GM12878 (cell line): ENCODE data around the gene AP2A2. TPM values are rescaled to one million over a fixed set of nuclear protein-coding genes. Genes with fewer than 3 reads are reported as not detected.
A peak's percentile ranks its signal among the peaks of the same experiment; 100 is the strongest.

ENCODE experiments used
- ATAC-seq: fragments of 200-7000 bp; cut with Tn5 transposase; 3 replicates; pipeline ENCODE4 v1.9.1; 2020; ENCODE audit warnings: mild to moderate bottlenecking, moderate library complexity
- BruUV-seq: library from RNA; stranded (reverse); fragments of 400-500 nt; replicated peaks from 2 replicates; lab custom pipeline; 2021; lab: Mats Ljungman, UMichigan
- CTCF ChIA-PET: fragments of 300-600 bp; sonication (Branson Sonifier 250); formaldehyde crosslinking; extraction: SDS; loops from one replicate; lab custom pipeline; 2021; ENCODE audit warnings: inconsistent platforms; lab: Yijun Ruan, JAX
- POLR2A ChIA-PET: fragments of 350-600 bp; formaldehyde crosslinking; extraction: SDS; loops from one replicate; lab custom pipeline; 2021; ENCODE audit warnings: inconsistent platforms; lab: Charles Lee
- RAD21 ChIA-PET: fragments of 300-600 bp; sonication (Branson Sonifier 250); formaldehyde crosslinking; loops from one replicate; lab custom pipeline; 2023; ENCODE audit warnings: antibody characterized with exemption; ENCODE audit not compliant: unreplicated experiment; lab: Charles Lee
- SMC1A ChIA-PET: fragments of 300-600 bp; sonication (Branson Sonifier 250); formaldehyde crosslinking; loops from one replicate; lab custom pipeline; 2023; ENCODE audit not compliant: unreplicated experiment, uncharacterized antibody; lab: Charles Lee
- DNase-seq: peaks from one replicate; pipeline ENCODE4 v3.0.0-alpha.2; 2011; ENCODE audit warnings: low read depth, low spot score
- FAIRE-seq: peaks from 3 replicates; lab custom pipeline; 2011; peaks lifted over from hg19 to GRCh38; lab: Jason Lieb, UNC
- H2AFZ ChIP-seq: 2 replicates; pipeline ENCODE4 v1.6.0; 2011; ENCODE audit warnings: low read depth, low read length, control low read depth; ENCODE audit not compliant: control insufficient read depth
- H3K27ac ChIP-seq: 2 replicates; pipeline ENCODE4 v1.5.1; 2011; ENCODE audit warnings: control low read depth; ENCODE audit not compliant: control insufficient read depth, insufficient read depth
- H3K27me3 ChIP-seq, 2 experiments: replicated peaks in 1 of 2; 2 replicates each; pipeline versions ENCODE4 v1.6.0 to v1.6.1; 2011; ENCODE audit warnings: low read length in 1 of 2; ENCODE audit not compliant: control insufficient read depth in 2 of 2, insufficient read depth in 2 of 2
- H3K36me3 ChIP-seq, 2 experiments: 2 replicates each; pipeline ENCODE4 v1.5.1; 2011; ENCODE audit warnings: low read length in 1 of 2; ENCODE audit not compliant: control insufficient read depth in 2 of 2, insufficient read depth in 2 of 2
- H3K4me1 ChIP-seq: 2 replicates; pipeline ENCODE4 v1.6.1; 2011; ENCODE audit warnings: mild to moderate bottlenecking, low read length, moderate library complexity, mixed read lengths; ENCODE audit not compliant: control insufficient read depth, insufficient read depth
- H3K4me2 ChIP-seq: 2 replicates; pipeline ENCODE4 v1.6.0; 2011; ENCODE audit warnings: control low read depth; ENCODE audit not compliant: control insufficient read depth, insufficient read depth
- H3K4me3 ChIP-seq: fragments of 200-600 bp; sonication (generic); 2 replicates; pipeline ENCODE4 v1.5.1; 2016
- H3K79me2 ChIP-seq: 2 replicates; pipeline ENCODE4 v1.6.0; 2011; ENCODE audit warnings: low read length; ENCODE audit not compliant: control insufficient read depth, insufficient read depth
- H3K9ac ChIP-seq: 2 replicates; pipeline ENCODE4 v1.8.0; 2011; ENCODE audit warnings: low read length, control low read depth, mixed read lengths; ENCODE audit not compliant: control insufficient read depth, insufficient read depth
- H3K9me3 ChIP-seq: replicated peaks from 3 replicates; pipeline ENCODE4 v1.5.1; 2011; ENCODE audit warnings: mild to moderate bottlenecking, low read length; ENCODE audit not compliant: control insufficient read depth, insufficient read depth
- H4K20me1 ChIP-seq: 2 replicates; pipeline ENCODE4 v1.6.0; 2011; ENCODE audit not compliant: control insufficient read depth, insufficient read depth
- CREB1 ChIP-seq: IDR thresholded peaks from 2 replicates; pipeline ENCODE4 v1.6.1; 2012; ENCODE audit warnings: low read depth, mild to moderate bottlenecking, inconsistent platforms
- DPF2 ChIP-seq: fragments of 450-650 bp; IDR thresholded peaks from 2 replicates; pipeline ENCODE4 v1.6.1; 2017; ENCODE audit warnings: mild to moderate bottlenecking
- EED ChIP-seq: sonication (generic); IDR thresholded peaks from 2 replicates; pipeline ENCODE4 v1.6.1; 2016; ENCODE audit warnings: antibody characterized with exemption, low read depth
- KLF5 ChIP-seq: fragments of 450-650 bp; IDR thresholded peaks from 2 replicates; pipeline ENCODE4 v1.6.1; 2014; ENCODE audit warnings: mild to moderate bottlenecking; ENCODE audit not compliant: partially characterized antibody
- NFIC ChIP-seq: IDR thresholded peaks from 2 replicates; pipeline ENCODE4 v1.6.1; 2012; ENCODE audit warnings: low read depth, mild to moderate bottlenecking, inconsistent platforms, low read length, moderate library complexity
- POLR2A ChIP-seq: IDR thresholded peaks from 2 replicates; pipeline ENCODE4 v1.6.1; 2011; ENCODE audit warnings: low read depth, mild to moderate bottlenecking, low read length
- POLR2AphosphoS2 ChIP-seq: IDR thresholded peaks from 2 replicates; pipeline ENCODE4 v1.6.1; 2011; ENCODE audit warnings: low read depth, mild to moderate bottlenecking, low read length, improper control_type of control experiment, moderate library complexity
- RCOR1 ChIP-seq: conservative IDR thresholded peaks from 2 replicates; pipeline ENCODE4 v1.6.1; 2012; ENCODE audit warnings: low read depth, low read length, improper control_type of control experiment
- TARDBP ChIP-seq: IDR thresholded peaks from 2 replicates; pipeline ENCODE4 v1.6.1; 2016; ENCODE audit warnings: borderline replicate concordance
- YY1 ChIP-seq: IDR thresholded peaks from 2 replicates; pipeline ENCODE4 v1.6.1; 2011; ENCODE audit warnings: low read depth, mild to moderate bottlenecking, low read length
- WGBS: methylation state at CpG from one replicate; pipeline ENCODE4 v1.1.6; 2016; ENCODE audit warnings: low lambda C conversion rate; ENCODE audit not compliant: insufficient replicate concordance, insufficient coverage; ENCODE audit errors: missing lambda C conversion rate; 5-methylcytosine and 5-hydroxymethylcytosine counted together
- in situ Hi-C: fragments of 300-500 bp; cut with MboI; formaldehyde crosslinking; loops from 9 replicates; pipeline ENCODE4 v1.14.3; 2018; ENCODE audit warnings: mixed read lengths
- intact Hi-C: fragments of 100-400 bp; cut with micrococcal nuclease; formaldehyde crosslinking; loops from one replicate; pipeline ENCODE4 v1.14.2; 2022; ENCODE audit not compliant: unreplicated experiment
- polyA plus RNA-seq, 11 experiments: library from polyadenylated mRNA; depleted of rRNA in 4 of 11; unstranded in 6 of 11; stranded (reverse) in 5 of 11; fragments of >200 nt; fragmentation: Nextera tagmentation in 4 of 11; fragmentation: Illumina TruSeq in 1 of 11; extraction: Ambion mirVana in 4 of 11; extraction: Trizol in 1 of 11; gene quantifications; 1 replicate in 1 of 11; 2 replicates in 10 of 11; pipeline versions ENCODE4 v1.2.1 to v1.2.3, GENCODE V29; 2011 to 2016; ENCODE audit warnings: inconsistent platforms in 2 of 11, missing spikeins in 2 of 11, low read depth in 1 of 11
- total RNA-seq, 4 experiments: library from RNA; depleted of rRNA in 3 of 4; stranded (reverse); fragments of >200 nt in 3 of 4; fragmentation: Illumina TruSeq in 1 of 4; extraction: Trizol in 1 of 4; gene quantifications; 2 replicates each; pipeline versions ENCODE4 v1.2.1 to v1.2.3, GENCODE V29; 2013 to 2021
- TF ChIP-seq, protein P1 (sequence below): IDR thresholded peaks from 2 replicates; pipeline ENCODE4 v1.6.1; 2012; ENCODE audit warnings: low read length, inconsistent platforms
- TF ChIP-seq, protein P2 (sequence below): fragments of 450-650 bp; conservative IDR thresholded peaks from 2 replicates; pipeline ENCODE4 v1.6.1; 2017; ENCODE audit warnings: mild to moderate bottlenecking, moderate library complexity

AP2A2 gene
- total and polyA plus RNA-seq, 10 of the 15 experiments (the other 5 are each of a cell fraction or from before 2014, with no cell fraction given) = 0.58 to 48.8 (median 18.2) TPM

DNA sequence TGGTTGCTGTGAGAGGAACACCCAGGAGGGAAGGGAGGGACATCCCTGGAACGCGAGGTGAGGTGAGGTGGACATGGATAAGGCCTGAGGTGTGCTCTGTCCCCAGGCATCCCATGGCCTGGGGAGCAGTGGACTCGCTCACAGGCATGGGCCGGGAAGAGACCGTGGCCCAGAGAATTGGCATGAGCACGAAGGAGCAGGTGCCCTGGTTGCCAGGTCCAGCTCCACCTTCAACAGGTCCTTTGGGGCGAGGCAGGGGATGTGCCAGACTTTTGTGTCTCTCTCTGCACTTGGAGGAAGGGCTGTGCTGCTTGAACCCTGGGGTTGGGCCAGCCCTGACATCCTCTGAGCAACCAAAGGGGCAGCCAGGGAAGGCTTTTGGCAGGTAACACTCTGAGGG is 89.4 kb downstream of the AP2A2 start:
- 87% methylated on average over 7 of the region's 7 CpGs for WGBS
- no peak overlapping the region for H3K4me3 ChIP-seq
- RAD21 ChIA-PET = no interaction called here
- H4K20me1 ChIP-seq = no peaks in the 10 kb centered on the region
- TF ChIP-seq POLR2AphosphoS2 (no peak), POLR2A (peak; percentile 33)
- TF ChIP-seq, all 136 proteins: peak for 1
- FAIRE-seq (no peak), ATAC-seq (no peak), DNase-seq (no peak)
- no peak overlapping the region for H3K9ac ChIP-seq
- H3K79me2 ChIP-seq = no peaks in the 10 kb centered on the region
- no peak overlapping the region for H3K4me2 ChIP-seq
- no peak overlapping the region for H3K27ac ChIP-seq
- in situ Hi-C loops (no loop called here), intact Hi-C loops (no loop called here)
- H2AFZ ChIP-seq = no peak overlapping the region
- SMC1A ChIA-PET = no interaction called here
- no peaks in the 10 kb centered on the region for H3K27me3 ChIP-seq
- POLR2A ChIA-PET = no interaction called here
- BruUV-seq = no TSS peak
- H3K36me3 ChIP-seq = peaks cover 2 to 3% of the 10 kb centered on the region in 2 experiments; a peak in 3 of 4 replicates
- H3K4me1 ChIP-seq = no peaks in the 10 kb centered on the region
- CTCF ChIA-PET = no interaction called here
- H3K9me3 ChIP-seq = no peaks in the 10 kb centered on the region

DNA sequence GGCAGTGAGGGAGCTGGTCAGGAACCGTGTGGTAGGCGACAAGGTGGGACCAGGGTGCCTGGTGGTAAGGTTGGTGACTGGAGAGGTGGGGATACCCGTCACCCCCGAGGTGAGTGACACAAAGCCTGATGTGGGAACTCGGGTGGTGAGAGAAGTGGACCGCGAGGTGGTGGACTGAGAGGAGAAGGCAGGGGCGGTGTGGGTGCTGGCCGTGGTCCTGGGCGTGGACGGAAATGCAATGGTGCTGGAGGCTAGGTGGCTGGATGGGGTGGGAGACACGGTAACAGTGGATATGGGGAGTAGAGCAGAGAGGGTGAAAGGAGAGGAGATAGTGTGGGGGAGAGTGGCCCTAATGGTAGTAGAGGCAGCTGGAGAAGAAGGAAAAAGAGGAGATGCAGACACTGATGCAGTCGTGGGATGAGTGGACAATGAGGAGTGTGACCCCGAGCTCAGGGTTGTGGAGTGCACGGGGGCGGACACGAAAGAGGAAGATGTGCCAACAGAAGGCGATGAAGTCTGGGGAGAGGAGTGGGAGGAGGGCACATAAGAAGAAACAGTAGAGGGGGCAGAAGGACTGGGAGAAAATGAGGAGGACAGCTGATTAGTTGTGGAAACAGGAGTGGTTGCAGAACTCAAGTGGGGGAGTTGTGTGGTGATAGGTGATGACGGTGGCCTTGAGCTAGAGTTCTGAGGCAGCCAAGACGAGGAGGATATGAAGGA is 90.3 kb downstream of the AP2A2 start:
- ChIA-PET POLR2A (no interaction called here), RAD21 (no interaction called here), SMC1A (no interaction called here), CTCF (no interaction called here)
- H2AFZ ChIP-seq = no peak overlapping the region
- no peak overlapping the region for H3K4me3 ChIP-seq
- H3K27me3 ChIP-seq = no peaks in the 10 kb centered on the region
- no peaks in the 10 kb centered on the region for H4K20me1 ChIP-seq
- 91% methylated on average over 14 of the region's 20 CpGs for WGBS
- H3K9ac ChIP-seq = no peak overlapping the region
- no peak for DNase-seq
- no peak for FAIRE-seq
- peaks cover 2 to 3% of the 10 kb centered on the region in 2 experiments; a peak in 2 of 4 replicates for H3K36me3 ChIP-seq
- no peak overlapping the region for H3K27ac ChIP-seq
- H3K4me2 ChIP-seq = no peak overlapping the region
- BruUV-seq = no TSS peak
- no peaks in the 10 kb centered on the region for H3K4me1 ChIP-seq
- in situ Hi-C loops = no loop called here
- no peak for ATAC-seq
- no peaks in the 10 kb centered on the region for H3K9me3 ChIP-seq
- H3K79me2 ChIP-seq = no peaks in the 10 kb centered on the region
- intact Hi-C loops = no loop called here
- TF ChIP-seq DPF2 (no peak), KLF5 (no peak), RCOR1 (no peak), YY1 (no peak), CREB1 (no peak), EED (no peak), TARDBP (no peak), NFIC (no peak)
- TF ChIP-seq, protein P1, sequence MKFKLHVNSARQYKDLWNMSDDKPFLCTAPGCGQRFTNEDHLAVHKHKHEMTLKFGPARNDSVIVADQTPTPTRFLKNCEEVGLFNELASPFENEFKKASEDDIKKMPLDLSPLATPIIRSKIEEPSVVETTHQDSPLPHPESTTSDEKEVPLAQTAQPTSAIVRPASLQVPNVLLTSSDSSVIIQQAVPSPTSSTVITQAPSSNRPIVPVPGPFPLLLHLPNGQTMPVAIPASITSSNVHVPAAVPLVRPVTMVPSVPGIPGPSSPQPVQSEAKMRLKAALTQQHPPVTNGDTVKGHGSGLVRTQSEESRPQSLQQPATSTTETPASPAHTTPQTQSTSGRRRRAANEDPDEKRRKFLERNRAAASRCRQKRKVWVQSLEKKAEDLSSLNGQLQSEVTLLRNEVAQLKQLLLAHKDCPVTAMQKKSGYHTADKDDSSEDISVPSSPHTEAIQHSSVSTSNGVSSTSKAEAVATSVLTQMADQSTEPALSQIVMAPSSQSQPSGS = no peak
- TF ChIP-seq, protein P2, sequence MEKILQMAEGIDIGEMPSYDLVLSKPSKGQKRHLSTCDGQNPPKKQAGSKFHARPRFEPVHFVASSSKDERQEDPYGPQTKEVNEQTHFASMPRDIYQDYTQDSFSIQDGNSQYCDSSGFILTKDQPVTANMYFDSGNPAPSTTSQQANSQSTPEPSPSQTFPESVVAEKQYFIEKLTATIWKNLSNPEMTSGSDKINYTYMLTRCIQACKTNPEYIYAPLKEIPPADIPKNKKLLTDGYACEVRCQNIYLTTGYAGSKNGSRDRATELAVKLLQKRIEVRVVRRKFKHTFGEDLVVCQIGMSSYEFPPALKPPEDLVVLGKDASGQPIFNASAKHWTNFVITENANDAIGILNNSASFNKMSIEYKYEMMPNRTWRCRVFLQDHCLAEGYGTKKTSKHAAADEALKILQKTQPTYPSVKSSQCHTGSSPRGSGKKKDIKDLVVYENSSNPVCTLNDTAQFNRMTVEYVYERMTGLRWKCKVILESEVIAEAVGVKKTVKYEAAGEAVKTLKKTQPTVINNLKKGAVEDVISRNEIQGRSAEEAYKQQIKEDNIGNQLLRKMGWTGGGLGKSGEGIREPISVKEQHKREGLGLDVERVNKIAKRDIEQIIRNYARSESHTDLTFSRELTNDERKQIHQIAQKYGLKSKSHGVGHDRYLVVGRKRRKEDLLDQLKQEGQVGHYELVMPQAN = no peak
